Panc1 (cell line): ENCODE measurements around the gene FKRP.

Experiments
- CTCF ChIP-seq: fragments of 450-650 bp; IDR thresholded peaks from 2 replicates; pipeline ENCODE4 v1.5.1; 2017; ENCODE audit warnings: mild to moderate bottlenecking
- POLR2AphosphoS5 ChIP-seq: IDR thresholded peaks from 2 replicates; pipeline ENCODE4 v1.6.1; 2012; ENCODE audit warnings: mild to moderate bottlenecking, low read depth, low read length, moderate library complexity
- REST ChIP-seq, 2 experiments: IDR thresholded peaks; 2 replicates each; pipeline ENCODE4 v1.6.1; 2011 to 2012; ENCODE audit warnings: low read depth in 2 of 2, control low read depth in 1 of 2, low read length in 1 of 2, mild to moderate bottlenecking in 1 of 2, moderate library complexity in 1 of 2; ENCODE audit not compliant: insufficient read depth in 1 of 2
- SIN3A ChIP-seq: IDR thresholded peaks from 2 replicates; pipeline ENCODE4 v1.6.1; 2012; ENCODE audit warnings: low read depth, mild to moderate bottlenecking, low read length, moderate library complexity, borderline replicate concordance; ENCODE audit not compliant: insufficient read depth
- TCF7L2 ChIP-seq: IDR thresholded peaks from 2 replicates; pipeline ENCODE4 v1.6.1; 2011; ENCODE audit warnings: mild to moderate bottlenecking, low read depth, low read length, inconsistent platforms

GRCh38 chr19:46721269-46722003 is 24.4 kb upstream of the FKRP start:
- TF ChIP-seq CTCF (no peak; the same call in 1 of the 2 replicates), REST (IDR thresholded peaks at IDR 0.05; ENCODE audit: insufficient read depth in 1 of 2, low read depth in 2 of 2, low read length in 1 of 2) (no peak), POLR2AphosphoS5 (no peak), SIN3A (no peak), TCF7L2 (no peak)
